ENCODE measurements around the gene COBL. TPM values are rescaled to one million over a fixed set of nuclear protein-coding genes. Genes with fewer than 3 reads are reported as not detected.

The COBL gene
- total RNA-seq, 1 experiment from 2014 or later: 0.39 TPM

DNA sequence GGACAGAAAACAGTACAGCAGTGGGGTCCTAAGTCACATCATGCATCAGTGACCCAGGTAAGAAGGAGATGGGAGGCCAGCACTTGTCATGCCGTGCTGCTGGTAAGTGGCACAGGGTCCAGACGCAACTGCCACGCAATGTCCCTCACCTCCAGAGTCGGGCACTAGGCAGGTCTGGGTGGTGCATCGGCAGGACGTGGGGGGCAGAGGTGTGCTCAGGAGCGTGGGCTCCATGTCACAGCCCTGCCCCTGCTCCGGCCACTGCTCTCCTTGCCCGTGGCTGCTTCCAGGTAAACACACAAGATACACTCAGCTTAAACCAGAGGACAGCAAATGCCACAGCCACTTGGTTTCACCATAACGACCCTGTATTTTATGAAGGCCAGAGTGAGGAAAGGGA, 47.3 kb downstream of the COBL start:
- CTCF ChIA-PET: no interaction called here
- BruUV-seq (replicated peaks): no TSS peak
- TF ChIP-seq REST (IDR thresholded peaks at IDR 0.05; ENCODE audit: insufficient read depth in 1 of 2, low read depth in 2 of 2, low read length in 1 of 2) (no peak), TCF7L2 (IDR thresholded peaks at IDR 0.05; ENCODE audit: low read depth, low read length) (no peak), SIN3A (IDR thresholded peaks at IDR 0.05; ENCODE audit: borderline replicate concordance, insufficient read depth, low read depth, low read length) (no peak), POLR2AphosphoS5 (IDR thresholded peaks at IDR 0.05; ENCODE audit: low read depth, low read length) (no peak)
- TF ChIP-seq, protein P1, sequence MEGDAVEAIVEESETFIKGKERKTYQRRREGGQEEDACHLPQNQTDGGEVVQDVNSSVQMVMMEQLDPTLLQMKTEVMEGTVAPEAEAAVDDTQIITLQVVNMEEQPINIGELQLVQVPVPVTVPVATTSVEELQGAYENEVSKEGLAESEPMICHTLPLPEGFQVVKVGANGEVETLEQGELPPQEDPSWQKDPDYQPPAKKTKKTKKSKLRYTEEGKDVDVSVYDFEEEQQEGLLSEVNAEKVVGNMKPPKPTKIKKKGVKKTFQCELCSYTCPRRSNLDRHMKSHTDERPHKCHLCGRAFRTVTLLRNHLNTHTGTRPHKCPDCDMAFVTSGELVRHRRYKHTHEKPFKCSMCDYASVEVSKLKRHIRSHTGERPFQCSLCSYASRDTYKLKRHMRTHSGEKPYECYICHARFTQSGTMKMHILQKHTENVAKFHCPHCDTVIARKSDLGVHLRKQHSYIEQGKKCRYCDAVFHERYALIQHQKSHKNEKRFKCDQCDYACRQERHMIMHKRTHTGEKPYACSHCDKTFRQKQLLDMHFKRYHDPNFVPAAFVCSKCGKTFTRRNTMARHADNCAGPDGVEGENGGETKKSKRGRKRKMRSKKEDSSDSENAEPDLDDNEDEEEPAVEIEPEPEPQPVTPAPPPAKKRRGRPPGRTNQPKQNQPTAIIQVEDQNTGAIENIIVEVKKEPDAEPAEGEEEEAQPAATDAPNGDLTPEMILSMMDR (IDR thresholded peaks at IDR 0.05): no peak

GRCh38 chr7:51268859-51269258, 47.8 kb downstream of the COBL start:
- CTCF ChIA-PET: no interaction called here
- TF ChIP-seq TCF7L2 (IDR thresholded peaks at IDR 0.05; ENCODE audit: low read depth, low read length) (no peak), REST (IDR thresholded peaks at IDR 0.05; ENCODE audit: insufficient read depth in 1 of 2, low read depth in 2 of 2, low read length in 1 of 2) (no peak), SIN3A (IDR thresholded peaks at IDR 0.05; ENCODE audit: borderline replicate concordance, insufficient read depth, low read depth, low read length) (no peak), POLR2AphosphoS5 (IDR thresholded peaks at IDR 0.05; ENCODE audit: low read depth, low read length) (no peak)
- TF ChIP-seq, protein P1 (IDR thresholded peaks at IDR 0.05): no peak
- no TSS peak for BruUV-seq (replicated peaks)

More for the DNA sequence above, 47.3 kb downstream of the COBL start:
- intact Hi-C loops (cut with micrococcal nuclease; ENCODE audit: unreplicated experiment): no loop called here
- Histone ChIP-seq H3K9me3 (ENCODE audit: control insufficient read depth, insufficient read depth, low read depth, low read length) (no peaks in the 10 kb centered on the region), H3K4me1 (ENCODE audit: control insufficient read depth, insufficient read depth, low read length) (no peaks in the 10 kb centered on the region), H3K27ac (ENCODE audit: low read length) (no peak overlapping the region), H3K36me3 (ENCODE audit: control insufficient read depth, insufficient read depth, low read length) (no peaks in the 10 kb centered on the region), H3K4me3 (ENCODE audit: low read depth in 2 of 2, low read length in 2 of 2) (no peak overlapping the region), H3K27me3 (ENCODE audit: control insufficient read depth, insufficient read depth, low read length) (0 out of 2 replicates have a peak, but pooled peaks cover 5% of the 10 kb centered on the region)
- ATAC-seq (no peak), DNase-seq (ENCODE audit: low read depth, low spot score) (no peak)
- POLR2A ChIA-PET: interaction anchor here (0.6 kb wide), 1 partner anchor 101 kb away, joined by 8 read pairs; no protein-coding TSS in a partner anchor
- in situ Hi-C loops (cut with HindIII; ENCODE audit: low pct_unique_long_range_greater_than_20kb, low sequenced_read_pairs): no loop called here

More at GRCh38 chr7:51268859-51269258, 47.8 kb downstream of the COBL start:
- H3K36me3 ChIP-seq (ENCODE audit: control insufficient read depth, insufficient read depth, low read length): no peaks in the 10 kb centered on the region
- POLR2A ChIA-PET: interaction anchor here (0.6 kb wide), 1 partner anchor 100 kb away, joined by 8 read pairs; no protein-coding TSS in a partner anchor
- in situ Hi-C loops (cut with HindIII; ENCODE audit: low pct_unique_long_range_greater_than_20kb, low sequenced_read_pairs): no loop called here
- ATAC-seq: no peak
- 0 out of 2 replicates have a peak, but pooled peaks cover 5% of the 10 kb centered on the region for H3K27me3 ChIP-seq (ENCODE audit: control insufficient read depth, insufficient read depth, low read length)
- no peak overlapping the region for H3K4me3 ChIP-seq (ENCODE audit: low read depth in 2 of 2, low read length in 2 of 2)
- no peaks in the 10 kb centered on the region for H3K4me1 ChIP-seq (ENCODE audit: control insufficient read depth, insufficient read depth, low read length)
- DNase-seq (ENCODE audit: low read depth, low spot score): no peak
- intact Hi-C loops (cut with micrococcal nuclease; ENCODE audit: unreplicated experiment): no loop called here
- H3K27ac ChIP-seq (ENCODE audit: low read length): no peak overlapping the region
- no peaks in the 10 kb centered on the region for H3K9me3 ChIP-seq (ENCODE audit: control insufficient read depth, insufficient read depth, low read depth, low read length)
